Measurements from ENCODE around the gene ITIH6.

Gene ITIH6

DNA sequence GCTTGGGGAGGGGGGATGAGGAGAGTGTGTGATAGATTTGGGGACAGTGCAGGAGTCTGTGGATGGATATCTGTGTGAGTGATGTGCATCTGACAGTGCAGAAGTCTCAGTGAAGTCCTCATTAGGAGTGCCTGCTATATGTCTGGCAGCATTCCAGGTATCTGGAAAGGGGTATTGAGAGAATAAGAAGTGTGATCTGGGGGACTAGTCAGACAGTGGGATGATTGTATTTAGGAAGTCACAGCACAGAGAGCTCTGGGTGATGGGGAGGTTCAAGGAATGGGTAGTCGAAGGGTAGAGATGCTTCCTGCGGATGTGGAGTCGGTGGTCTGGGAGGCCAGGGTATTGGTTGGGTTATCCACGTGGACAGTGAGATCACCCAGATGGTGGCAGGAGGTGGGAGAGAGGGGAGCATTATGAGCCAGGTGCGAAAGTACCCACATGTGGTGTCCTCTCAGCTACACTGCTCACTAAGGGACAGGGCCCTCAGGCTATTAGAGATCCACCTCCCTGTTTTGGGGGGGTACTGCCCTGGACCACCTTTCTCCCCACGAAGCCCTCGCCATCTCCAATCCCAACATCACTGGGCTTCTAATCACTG, 19.3 kb upstream of the ITIH6 start:
- no peak for TF ChIP-seq CTCF (IDR thresholded peaks at IDR 0.05)
- Histone ChIP-seq H3K27ac (no peak overlapping the region), H3K4me3 (no peak overlapping the region)
- peak; percentile 33 for DNase-seq (ENCODE audit: low spot score)

DNA sequence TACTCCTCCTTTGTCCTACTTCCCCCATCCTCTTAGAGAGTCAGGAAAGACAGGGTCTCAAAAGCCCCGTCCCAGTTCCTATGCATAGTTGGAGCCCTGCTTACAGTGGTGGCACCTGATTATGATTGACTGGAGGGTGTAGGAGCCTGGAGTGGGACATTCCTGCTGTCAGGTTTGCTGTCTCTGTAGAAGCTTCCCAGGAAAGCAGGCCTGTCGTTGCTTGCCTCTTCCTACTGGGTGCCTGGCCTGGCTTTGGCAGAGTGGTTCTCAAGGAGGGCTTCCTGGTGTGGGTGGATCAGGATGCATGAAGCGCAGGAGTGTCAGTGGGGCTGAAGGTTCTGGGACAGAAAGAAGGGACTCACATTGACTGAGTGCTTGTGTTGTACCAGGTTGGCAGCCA, 14.3 kb upstream of the ITIH6 start:
- no peak overlapping the region for H3K27ac ChIP-seq
- no peak overlapping the region for H3K4me3 ChIP-seq
- no peak for TF ChIP-seq CTCF (IDR thresholded peaks at IDR 0.05)
- no peak for DNase-seq (ENCODE audit: low spot score)

DNA sequence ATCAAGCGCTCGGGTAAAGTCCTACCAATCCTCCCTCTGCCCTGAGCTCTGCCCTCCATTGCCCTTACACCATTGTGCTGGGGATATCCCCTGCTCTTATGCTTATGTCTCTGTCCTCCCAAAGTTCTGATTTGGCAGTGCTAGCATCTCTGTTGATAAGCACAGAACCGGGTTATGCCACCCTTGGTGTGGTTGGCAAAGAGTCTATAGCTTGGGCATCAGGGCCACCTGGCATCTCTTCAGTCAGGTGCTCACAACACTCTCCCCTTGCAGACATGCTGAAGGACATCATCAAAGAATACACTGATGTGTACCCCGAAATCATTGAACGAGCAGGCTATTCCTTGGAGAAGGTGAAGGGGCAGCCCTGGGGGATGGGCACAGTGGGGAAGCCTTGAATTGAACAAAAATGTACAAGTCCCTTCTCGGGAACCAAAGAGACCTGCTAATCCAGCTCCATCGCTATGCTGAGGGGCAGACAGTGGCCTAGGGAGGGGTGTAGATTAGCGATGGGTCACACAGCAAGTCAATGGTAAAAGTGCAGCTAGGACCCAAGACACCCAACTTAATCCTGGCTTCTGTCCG, 13.3 kb upstream of the ITIH6 start:
- H3K4me3 ChIP-seq, result no peak overlapping the region
- DNase-seq (ENCODE audit: low spot score), result no peak
- no peak for TF ChIP-seq CTCF (IDR thresholded peaks at IDR 0.05)
- H3K27ac ChIP-seq, result no peak overlapping the region

DNA sequence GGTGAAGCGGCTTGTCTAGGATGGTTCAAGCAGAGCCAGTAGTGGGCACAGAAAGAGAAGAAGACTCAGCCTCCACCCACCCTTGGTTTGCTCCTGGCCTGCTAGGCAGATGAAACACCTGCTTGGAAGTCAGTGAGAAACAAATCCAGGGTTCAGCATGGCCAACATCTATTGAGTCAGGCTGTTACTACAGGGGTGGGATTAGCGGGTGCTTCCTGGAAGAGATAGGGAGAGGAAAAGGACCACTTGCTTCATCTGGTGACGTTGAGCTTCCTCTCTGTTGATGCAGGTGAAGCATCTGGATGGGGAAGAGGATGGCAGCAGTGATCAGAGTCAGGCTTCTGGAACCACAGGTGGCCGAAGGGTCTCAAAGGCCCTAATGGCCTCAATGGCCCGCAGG, 12.5 kb upstream of the ITIH6 start:
- peak; percentile 54 for DNase-seq (ENCODE audit: low spot score)
- Histone ChIP-seq H3K4me3 (no peak overlapping the region), H3K27ac (no peak overlapping the region)
- no peak for TF ChIP-seq CTCF (IDR thresholded peaks at IDR 0.05)

DNA sequence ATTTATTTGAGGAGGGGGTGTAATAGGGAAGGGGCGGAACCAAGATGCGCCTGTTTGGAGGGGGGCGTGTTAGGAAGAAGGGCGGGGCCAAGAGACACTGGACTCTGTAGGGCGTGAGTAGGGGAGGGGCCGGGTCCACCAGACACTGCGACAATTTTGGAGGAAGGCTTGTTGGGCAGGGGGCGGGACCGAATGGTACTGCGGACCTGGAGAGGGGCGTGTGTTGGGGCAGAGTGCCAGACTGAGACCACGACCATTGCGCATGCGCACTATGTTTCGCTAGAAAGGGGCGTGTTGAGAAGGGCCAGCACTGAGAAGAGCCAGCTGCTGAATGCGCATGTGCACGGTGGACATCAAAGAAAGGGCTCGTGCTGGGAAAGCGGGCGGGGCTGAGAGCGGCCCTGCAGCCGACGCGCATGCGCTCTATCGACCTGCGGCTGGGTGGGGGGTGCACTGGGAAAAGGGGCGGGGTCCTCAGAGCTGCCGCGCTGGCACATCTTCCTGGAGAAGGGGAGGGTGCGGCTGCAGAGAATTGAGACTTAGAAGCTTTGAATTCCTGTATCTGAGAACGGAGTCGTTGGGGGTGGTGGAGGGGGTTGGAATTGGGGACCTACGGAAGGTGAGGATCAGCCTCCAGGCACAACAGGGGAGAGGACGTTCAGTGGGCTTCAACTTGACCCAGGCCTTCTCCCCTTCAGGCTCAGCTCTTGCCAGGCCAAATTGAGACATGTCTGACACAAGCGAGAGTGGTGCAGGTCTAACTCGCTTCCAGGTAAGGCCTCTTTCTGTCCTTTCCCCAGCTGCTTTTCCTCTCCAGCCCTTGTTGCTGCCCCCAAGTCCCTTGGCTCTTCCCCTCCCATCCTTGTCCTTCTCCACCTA, 10.8 kb upstream of the ITIH6 start:
- peak overlapping the region; percentile 75 for H3K4me3 ChIP-seq
- DNase-seq (ENCODE audit: low spot score), result peak; percentile 92
- no peak for TF ChIP-seq CTCF (IDR thresholded peaks at IDR 0.05)
- H3K27ac ChIP-seq, result peak overlapping the region; percentile 83 to 91

DNA sequence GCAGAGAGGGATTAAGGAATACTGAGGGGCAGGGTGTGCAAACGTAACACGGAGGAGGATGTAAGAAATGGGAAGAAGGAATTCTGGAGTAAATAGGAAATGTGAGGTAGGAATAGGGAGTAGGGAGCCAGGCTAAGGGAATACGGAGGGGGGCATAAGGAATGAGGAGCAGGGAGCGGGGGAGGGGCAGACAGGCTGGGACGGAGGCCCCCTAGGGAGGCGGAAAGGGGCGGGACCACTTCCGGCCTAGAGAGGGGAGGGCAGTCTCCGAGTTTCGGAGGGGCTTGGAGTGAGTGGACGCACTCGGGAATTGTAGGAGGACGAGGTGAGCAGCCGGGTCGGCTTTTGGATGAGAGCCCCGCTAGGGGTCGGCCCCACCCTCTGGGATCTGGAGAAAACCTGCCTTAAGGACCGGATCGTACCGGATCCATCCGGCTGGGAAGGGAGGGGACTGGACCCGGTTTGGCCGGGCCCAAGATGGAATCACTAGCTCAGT, 10.1 kb upstream of the ITIH6 start:
- TF ChIP-seq CTCF (IDR thresholded peaks at IDR 0.05), result no peak
- DNase-seq (ENCODE audit: low spot score), result peak; percentile 76

More for the DNA sequence above, 10.1 kb upstream of the ITIH6 start:
- Histone ChIP-seq H3K27ac (peak overlapping the region; percentile 83 to 91), H3K4me3 (peak overlapping the region; percentile 75)
